Measurements from ENCODE around the gene PRR19.

Gene PRR19

DNA sequence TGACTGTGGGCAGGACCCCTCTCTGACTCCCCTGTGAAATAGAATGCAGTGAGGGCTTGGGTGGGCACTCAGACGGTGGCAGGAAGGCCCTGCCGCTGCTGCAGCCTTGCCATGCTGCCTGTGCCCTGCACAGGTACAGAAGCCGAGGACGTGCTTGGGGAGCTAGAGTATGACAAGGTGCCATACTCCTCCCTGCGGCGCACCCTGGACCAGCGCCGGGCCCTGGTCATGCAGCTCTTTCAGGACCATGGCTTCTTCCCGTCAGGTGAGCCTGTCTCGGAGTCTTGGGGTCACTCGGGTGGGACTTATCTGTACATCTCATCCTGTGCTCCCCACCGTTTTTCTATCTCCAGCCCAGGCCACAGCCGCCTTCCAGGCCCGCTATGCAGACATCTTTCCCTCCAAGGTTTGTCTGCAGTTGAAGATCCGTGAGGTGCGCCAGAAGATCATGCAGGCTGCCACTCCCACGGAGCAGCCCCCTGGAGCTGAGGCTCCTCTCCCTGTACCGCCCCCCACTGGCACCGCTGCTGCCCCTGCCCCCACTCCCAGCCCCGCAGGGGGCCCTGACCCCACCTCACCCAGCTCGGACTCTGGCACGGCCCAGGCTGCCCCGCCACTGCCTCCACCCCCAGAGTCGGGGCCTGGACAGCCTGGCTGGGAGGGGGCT lies 7.3 kb upstream of the PRR19 start:
- Histone ChIP-seq H3K4me3 (no peak overlapping the region), H4K20me1 (peaks cover 69% of the 10 kb centered on the region), H3K4me1 (peaks cover 30% of the 10 kb centered on the region), H3K27ac (no peak overlapping the region), H3K36me3 (peaks cover 83% of the 10 kb centered on the region), H3K9me3 (no peaks in the 10 kb centered on the region), H3K4me2 (no peak overlapping the region), H3K9ac (no peak overlapping the region), H3K27me3 (no peaks in the 10 kb centered on the region)
- TF ChIP-seq Cebpa-rat (IDR thresholded peaks at IDR 0.05), result no peak

GRCh38 chr19:42295342-42295741 lies 6.6 kb upstream of the PRR19 start:
- Histone ChIP-seq H3K27ac (no peak overlapping the region), H3K4me1 (peaks cover 28% of the 10 kb centered on the region)

DNA sequence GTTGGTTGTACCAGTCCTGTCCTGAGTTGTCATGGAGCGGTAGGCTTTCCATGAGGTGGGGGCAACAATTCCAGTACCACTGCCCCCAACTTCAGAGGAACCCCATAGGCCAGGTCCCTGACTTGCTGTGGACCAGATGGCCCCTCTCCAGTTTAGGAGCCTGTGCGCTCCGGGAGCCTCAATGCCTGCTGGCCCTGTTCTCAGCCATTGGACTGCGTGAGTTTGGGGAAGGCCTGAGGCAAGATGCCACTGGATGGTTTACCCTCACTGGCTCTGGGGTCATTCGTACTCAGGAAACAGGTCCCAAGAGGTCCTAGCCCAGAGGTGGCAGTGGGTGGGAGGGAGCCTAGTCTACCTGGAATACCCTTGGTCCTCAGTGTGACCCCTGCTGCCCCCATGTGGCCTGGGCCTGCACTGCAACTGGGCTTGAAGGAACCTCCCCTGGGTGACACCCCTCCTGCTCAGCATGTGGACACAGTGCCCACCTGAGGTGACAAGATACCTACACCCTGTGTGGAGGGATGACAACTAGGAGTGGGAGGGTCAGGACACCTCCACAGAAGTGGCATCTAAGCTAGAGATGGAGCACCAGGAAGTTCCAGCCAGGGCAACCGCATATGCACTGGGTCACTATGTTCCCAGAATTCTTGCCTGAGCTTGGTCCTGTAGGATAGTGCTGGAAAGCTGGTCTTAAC lies 6.0 kb upstream of the PRR19 start:
- Histone ChIP-seq H3K9me3 (no peaks in the 10 kb centered on the region), H3K36me3 (peaks cover 76% of the 10 kb centered on the region), H3K4me1 (peaks cover 28% of the 10 kb centered on the region), H3K9ac (no peak overlapping the region), H4K20me1 (peaks cover 55% of the 10 kb centered on the region), H3K27me3 (no peaks in the 10 kb centered on the region), H3K4me3 (no peak overlapping the region), H3K4me2 (no peak overlapping the region), H3K27ac (no peak overlapping the region)
- TF ChIP-seq Cebpa-rat (IDR thresholded peaks at IDR 0.05), result no peak

More at GRCh38 chr19:42295342-42295741, 6.6 kb upstream of the PRR19 start:
- peaks cover 82% of the 10 kb centered on the region for H3K36me3 ChIP-seq
- H4K20me1 ChIP-seq, result peaks cover 61% of the 10 kb centered on the region
- H3K27me3 ChIP-seq, result no peaks in the 10 kb centered on the region
- H3K9me3 ChIP-seq, result no peaks in the 10 kb centered on the region
- no peak overlapping the region for H3K4me3 ChIP-seq
- H3K9ac ChIP-seq, result no peak overlapping the region
- H3K4me2 ChIP-seq, result no peak overlapping the region
- no peak for TF ChIP-seq Cebpa-rat (IDR thresholded peaks at IDR 0.05)

DNA sequence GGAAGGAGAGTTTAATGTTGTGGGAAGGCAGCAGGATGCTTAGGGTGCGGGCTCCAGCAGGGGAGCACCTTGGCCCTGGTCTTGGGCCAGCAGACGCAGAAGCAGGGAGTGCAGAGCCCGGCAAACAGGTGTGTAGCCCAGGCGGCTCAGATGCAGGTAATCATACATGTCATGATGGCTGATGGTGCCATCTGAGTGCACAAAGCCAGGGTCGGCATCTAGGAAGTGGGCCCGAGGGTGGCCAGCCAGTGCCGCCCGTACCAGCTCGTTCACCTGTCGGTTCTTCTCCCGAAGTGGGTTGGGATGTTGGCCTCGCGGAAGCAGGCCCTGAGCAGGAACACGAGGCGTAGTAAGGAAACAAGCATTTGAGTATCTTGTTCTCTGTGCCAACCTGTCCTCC lies 4.9 kb upstream of the PRR19 start:
- TF ChIP-seq Cebpa-rat (IDR thresholded peaks at IDR 0.05), result no peak
- no peaks in the 10 kb centered on the region for H3K27me3 ChIP-seq
- no peaks in the 10 kb centered on the region for H3K9me3 ChIP-seq
- no peak overlapping the region for H3K4me2 ChIP-seq
- peaks cover 26% of the 10 kb centered on the region for H3K4me1 ChIP-seq
- peaks cover 65% of the 10 kb centered on the region for H3K36me3 ChIP-seq
- H4K20me1 ChIP-seq, result peaks cover 44% of the 10 kb centered on the region
- H3K9ac ChIP-seq, result no peak overlapping the region
- H3K4me3 ChIP-seq, result no peak overlapping the region
- no peak overlapping the region for H3K27ac ChIP-seq

DNA sequence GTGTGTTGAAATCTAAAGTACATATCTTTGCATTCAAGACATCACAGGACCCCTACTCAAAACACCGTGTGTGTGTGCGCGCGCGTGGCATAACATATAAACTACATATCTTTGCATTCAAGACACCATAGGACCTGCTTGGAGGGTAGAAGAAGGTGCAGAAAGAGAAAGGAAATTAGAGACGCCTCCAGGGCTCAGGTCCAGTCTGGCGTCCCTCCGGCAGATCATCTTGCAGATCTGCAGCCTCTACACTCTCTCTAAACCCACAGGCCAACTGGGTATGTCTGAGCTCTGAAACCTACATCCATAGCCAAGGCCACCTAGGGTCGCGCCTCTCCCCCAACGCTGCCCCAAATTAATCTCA lies 1.2 kb downstream of the PRR19 start:
- peak overlapping the region; percentile 89 for H3K27ac ChIP-seq
- peak overlapping the region; percentile 81 for H3K4me3 ChIP-seq
- H3K4me2 ChIP-seq, result peak overlapping the region; percentile 74
- H3K9me3 ChIP-seq, result no peaks in the 10 kb centered on the region; the same call in 1 of the 2 replicates
- no peaks in the 10 kb centered on the region; the same call in 1 of the 2 replicates for H4K20me1 ChIP-seq
- peak overlapping the region; percentile 85 for H3K9ac ChIP-seq
- H3K36me3 ChIP-seq, result peaks cover 12% of the 10 kb centered on the region
- TF ChIP-seq Cebpa-rat (IDR thresholded peaks at IDR 0.05), result no peak
- peaks cover 41% of the 10 kb centered on the region for H3K4me1 ChIP-seq
- no peaks in the 10 kb centered on the region for H3K27me3 ChIP-seq

GRCh38 chr19:42303876-42304275 lies 1.9 kb downstream of the PRR19 start:
- peak overlapping the region; percentile 74; the same call in 1 of the 2 replicates for H3K4me2 ChIP-seq
- peaks cover 41% of the 10 kb centered on the region for H3K4me1 ChIP-seq
- H3K27me3 ChIP-seq, result no peaks in the 10 kb centered on the region
- no peak overlapping the region for H3K27ac ChIP-seq
- H3K9ac ChIP-seq, result no peak overlapping the region
- H3K4me3 ChIP-seq, result no peak overlapping the region
- H3K36me3 ChIP-seq, result peaks cover 10% of the 10 kb centered on the region
- no peak for TF ChIP-seq Cebpa-rat (IDR thresholded peaks at IDR 0.05)
- H4K20me1 ChIP-seq, result no peaks in the 10 kb centered on the region; the same call in 1 of the 2 replicates
- H3K9me3 ChIP-seq, result no peaks in the 10 kb centered on the region; the same call in 1 of the 2 replicates

- H3K4me1 ChIP-seq, result peaks cover 18% of the 10 kb centered on the region
- no peaks in the 10 kb centered on the region; the same call in 1 of the 2 replicates for H3K9me3 ChIP-seq
- H3K9ac ChIP-seq, result no peak overlapping the region
- H3K4me2 ChIP-seq, result no peak overlapping the region
- H3K27ac ChIP-seq, result no peak overlapping the region
- no peaks in the 10 kb centered on the region for H3K36me3 ChIP-seq
- H3K27me3 ChIP-seq, result peaks cover 9% of the 10 kb centered on the region
- H4K20me1 ChIP-seq, result no peaks in the 10 kb centered on the region
- H3K4me3 ChIP-seq, result no peak overlapping the region
- TF ChIP-seq Cebpa-rat (IDR thresholded peaks at IDR 0.05), result no peak
These were observed 4.7 kb downstream of the PRR19 start for GRCh38 chr19:42306646-42307045.

GRCh38 chr19:42309686-42310085 lies 7.8 kb downstream of the PRR19 start:
- TF ChIP-seq Cebpa-rat (IDR thresholded peaks at IDR 0.05), result no peak
- no peaks in the 10 kb centered on the region for H3K36me3 ChIP-seq
- no peak overlapping the region for H3K9ac ChIP-seq

DNA sequence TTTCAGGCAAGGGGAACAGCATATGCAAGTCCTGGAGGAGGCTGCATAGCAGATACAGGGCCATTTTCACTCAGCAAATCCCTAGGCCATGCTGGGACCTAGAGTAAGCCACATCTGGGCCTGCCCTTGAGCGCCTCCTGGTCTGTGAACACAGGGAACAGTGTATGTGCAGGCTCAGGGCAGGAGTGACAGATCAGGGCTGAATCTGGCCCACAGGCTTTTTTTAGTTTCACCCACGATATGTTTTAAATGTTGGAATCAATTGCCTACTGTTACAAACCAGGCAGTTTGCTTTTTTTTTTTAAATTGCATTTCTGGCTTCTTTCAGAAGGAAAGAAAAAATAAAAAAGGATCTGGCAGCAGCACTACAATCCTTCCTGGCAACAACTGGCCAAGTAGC lies 9.7 kb downstream of the PRR19 start:
- Histone ChIP-seq H3K36me3 (no peaks in the 10 kb centered on the region), H4K20me1 (peaks cover 14% of the 10 kb centered on the region; the same call in 1 of the 2 replicates), H3K4me2 (no peak overlapping the region), H3K4me1 (peaks cover 7% of the 10 kb centered on the region; the same call in 1 of the 2 replicates), H3K27me3 (peaks cover 58% of the 10 kb centered on the region), H3K4me3 (no peak overlapping the region), H3K27ac (no peak overlapping the region), H3K9me3 (no peaks in the 10 kb centered on the region; the same call in 1 of the 2 replicates), H3K9ac (no peak overlapping the region)
- no peak for TF ChIP-seq Cebpa-rat (IDR thresholded peaks at IDR 0.05)

More at GRCh38 chr19:42309686-42310085, 7.8 kb downstream of the PRR19 start:
- Histone ChIP-seq H3K4me3 (no peak overlapping the region), H3K27ac (no peak overlapping the region), H3K27me3 (peaks cover 39% of the 10 kb centered on the region), H3K4me1 (0 out of 2 replicates have a peak, but pooled peaks cover 6% of the 10 kb centered on the region), H3K4me2 (no peak overlapping the region), H3K9me3 (no peaks in the 10 kb centered on the region; the same call in 1 of the 2 replicates), H4K20me1 (peaks cover 12% of the 10 kb centered on the region; the same call in 1 of the 2 replicates)

DNA sequence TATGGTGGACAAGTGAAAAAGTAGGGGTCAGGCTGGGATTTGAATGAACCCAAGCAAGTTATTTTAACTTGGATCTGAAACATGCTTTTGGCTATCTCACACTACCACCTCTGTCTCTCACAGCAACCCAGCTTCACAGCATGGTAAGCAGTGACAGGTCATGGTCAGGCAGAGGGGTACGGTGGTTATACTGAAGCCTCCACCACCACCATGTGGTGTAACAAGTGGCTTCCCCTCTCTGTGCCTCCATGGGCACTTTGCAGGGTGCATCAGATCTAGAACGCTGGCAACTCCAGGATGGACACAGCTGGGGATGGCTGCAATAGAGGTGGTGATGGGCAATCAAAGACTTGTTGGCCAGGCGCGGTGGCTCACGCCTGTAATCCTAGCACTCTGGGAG lies 10.4 kb downstream of the PRR19 start:
- Histone ChIP-seq H3K4me3 (no peak overlapping the region), H3K27ac (no peak overlapping the region), H3K27me3 (peaks cover 65% of the 10 kb centered on the region), H3K9ac (no peak overlapping the region), H3K9me3 (no peaks in the 10 kb centered on the region), H4K20me1 (peaks cover 14% of the 10 kb centered on the region; the same call in 1 of the 2 replicates), H3K36me3 (no peaks in the 10 kb centered on the region), H3K4me1 (peaks cover 11% of the 10 kb centered on the region; the same call in 1 of the 2 replicates), H3K4me2 (no peak overlapping the region)
- no peak for TF ChIP-seq Cebpa-rat (IDR thresholded peaks at IDR 0.05)

Measured in BLaER1 (cell line).